Right renal pelvis (tissue), 4 donors: Measurements from ENCODE around the gene USP22. TPM values are rescaled to one million over a fixed set of nuclear protein-coding genes. Genes with fewer than 3 reads are reported as not detected.
"Not testable (repeated sequence)": the region's sequence is repeated elsewhere in the genome, so short reads cannot be mapped to it uniquely, and the experiment has no call there.

Experiments used
- DNase-seq, 4 donors: peaks; one replicate each; pipeline ENCODE4 v3.0.0-alpha.2; 2013; ENCODE audit warnings: low read depth in 4 of 4, low spot score in 3 of 4, missing footprints in 1 of 4
- polyA plus RNA-seq, 4 donors: library from polyadenylated mRNA; unstranded; fragments of 120-200 nt; gene quantifications; one replicate each; pipeline ENCODE4 v1.2.1, GENCODE V29; 2013; ENCODE audit not compliant: insufficient read length in 4 of 4

The USP22 gene
- polyA plus RNA-seq, 4 donors = 195 to 232 (median 227) TPM

- DNase-seq = not testable (repeated sequence)
These were observed 10.2 kb upstream of the USP22 start for GRCh38 chr17:21053056-21053455.

GRCh38 chr17:21049457-21049856 lies 6.6 kb upstream of the USP22 start:
- DNase-seq = no peak

GRCh38 chr17:21046216-21046615 lies 3.4 kb upstream of the USP22 start:
- no peak for DNase-seq

- DNase-seq = no peak
These were observed 2.2 kb upstream of the USP22 start for GRCh38 chr17:21044971-21045370.

GRCh38 chr17:21043296-21044232 lies 753 bp upstream of the USP22 start:
- peak; percentile 95 to 96 (median 96) for DNase-seq

- peak in 3 of 4 donors; percentile 38 to 76 (median 74) for DNase-seq
These were observed 912 bp downstream of the USP22 start for GRCh38 chr17:21041741-21042457.

- DNase-seq = no peak
These were observed 2.8 kb downstream of the USP22 start for GRCh38 chr17:21039839-21040575.

- no peak for DNase-seq
These were observed 5.6 kb downstream of the USP22 start for GRCh38 chr17:21037117-21037803.

- no peak for DNase-seq
These were observed 6.4 kb downstream of the USP22 start for GRCh38 chr17:21036361-21036881.

- DNase-seq = no peak
These were observed 7.4 kb downstream of the USP22 start for GRCh38 chr17:21035406-21035805.

GRCh38 chr17:21034340-21035235 lies 8.2 kb downstream of the USP22 start:
- no peak for DNase-seq

GRCh38 chr17:21033350-21033749 lies 9.5 kb downstream of the USP22 start:
- DNase-seq = no peak

GRCh38 chr17:21031756-21032396 lies 10.9 kb downstream of the USP22 start:
- DNase-seq = no peak

GRCh38 chr17:21030375-21030774 lies 12.4 kb downstream of the USP22 start:
- no peak for DNase-seq

GRCh38 chr17:21029515-21029914 lies 13.3 kb downstream of the USP22 start:
- DNase-seq = no peak

GRCh38 chr17:21029036-21029435 lies 13.8 kb downstream of the USP22 start:
- DNase-seq = no peak

- DNase-seq = no peak
These were observed 14.6 kb downstream of the USP22 start for GRCh38 chr17:21028192-21028591.

- DNase-seq = no peak
These were observed 15.8 kb downstream of the USP22 start for GRCh38 chr17:21027031-21027430.

GRCh38 chr17:21025451-21025850 lies 17.4 kb downstream of the USP22 start:
- no peak for DNase-seq
